Measurements from ENCODE around the gene PHF21A.
"Not testable (repeated sequence)": the region's sequence is repeated elsewhere in the genome, so short reads cannot be mapped to it uniquely, and the experiment has no call there.

PHF21A gene

GRCh38 chr11:46020084-46020599, 101.1 kb downstream of the PHF21A start:
- no peak for TF ChIP-seq ZFX (IDR thresholded peaks at IDR 0.05)
- TF ChIP-seq, protein P1, sequence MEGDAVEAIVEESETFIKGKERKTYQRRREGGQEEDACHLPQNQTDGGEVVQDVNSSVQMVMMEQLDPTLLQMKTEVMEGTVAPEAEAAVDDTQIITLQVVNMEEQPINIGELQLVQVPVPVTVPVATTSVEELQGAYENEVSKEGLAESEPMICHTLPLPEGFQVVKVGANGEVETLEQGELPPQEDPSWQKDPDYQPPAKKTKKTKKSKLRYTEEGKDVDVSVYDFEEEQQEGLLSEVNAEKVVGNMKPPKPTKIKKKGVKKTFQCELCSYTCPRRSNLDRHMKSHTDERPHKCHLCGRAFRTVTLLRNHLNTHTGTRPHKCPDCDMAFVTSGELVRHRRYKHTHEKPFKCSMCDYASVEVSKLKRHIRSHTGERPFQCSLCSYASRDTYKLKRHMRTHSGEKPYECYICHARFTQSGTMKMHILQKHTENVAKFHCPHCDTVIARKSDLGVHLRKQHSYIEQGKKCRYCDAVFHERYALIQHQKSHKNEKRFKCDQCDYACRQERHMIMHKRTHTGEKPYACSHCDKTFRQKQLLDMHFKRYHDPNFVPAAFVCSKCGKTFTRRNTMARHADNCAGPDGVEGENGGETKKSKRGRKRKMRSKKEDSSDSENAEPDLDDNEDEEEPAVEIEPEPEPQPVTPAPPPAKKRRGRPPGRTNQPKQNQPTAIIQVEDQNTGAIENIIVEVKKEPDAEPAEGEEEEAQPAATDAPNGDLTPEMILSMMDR (conservative IDR thresholded peaks at IDR 0.05), result no peak
- H3K27ac ChIP-seq, result no peak overlapping the region

DNA sequence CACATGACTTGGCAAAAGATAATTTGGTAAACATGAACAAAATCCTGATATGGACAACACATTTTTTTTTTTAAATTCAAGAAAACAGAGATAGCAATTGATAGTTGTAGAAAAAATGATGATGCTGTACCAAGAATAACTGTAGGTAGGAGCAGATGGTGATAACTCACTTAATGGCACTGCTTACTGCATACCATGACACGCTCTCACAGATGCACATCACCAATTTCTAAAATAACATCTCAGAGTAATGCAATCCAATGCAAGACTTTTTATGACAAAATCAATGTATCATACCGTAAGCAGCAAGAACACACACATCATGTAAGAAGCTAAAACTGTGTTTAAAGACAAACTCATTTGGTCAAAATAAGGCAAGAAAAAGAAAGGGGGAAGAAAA, 102.6 kb downstream of the PHF21A start:
- H3K27ac ChIP-seq, result no peak overlapping the region
- TF ChIP-seq, protein P1 (conservative IDR thresholded peaks at IDR 0.05), result no peak
- TF ChIP-seq ZFX (IDR thresholded peaks at IDR 0.05), result no peak

DNA sequence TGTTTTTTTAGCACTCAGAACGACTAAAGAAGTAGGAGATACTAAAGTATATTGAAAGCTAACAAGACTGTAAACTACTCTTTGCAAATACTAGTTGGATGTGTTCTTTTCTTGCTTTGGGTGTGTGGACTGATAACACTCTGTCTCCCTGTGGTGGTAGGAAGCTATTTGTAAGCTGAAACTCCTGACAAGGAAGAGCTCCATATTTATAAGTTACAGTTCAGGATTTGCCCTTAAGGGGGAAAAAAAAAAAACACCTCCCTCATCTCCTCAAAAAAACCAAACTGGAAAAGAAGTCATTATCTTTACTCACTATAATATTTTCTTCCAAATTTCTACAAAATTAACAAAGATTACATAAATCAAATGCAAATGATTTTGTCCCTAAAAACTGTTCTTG, 103.9 kb downstream of the PHF21A start:
- TF ChIP-seq, protein P1 (conservative IDR thresholded peaks at IDR 0.05), result no peak
- no peak for TF ChIP-seq ZFX (IDR thresholded peaks at IDR 0.05)
- no peak overlapping the region for H3K27ac ChIP-seq

DNA sequence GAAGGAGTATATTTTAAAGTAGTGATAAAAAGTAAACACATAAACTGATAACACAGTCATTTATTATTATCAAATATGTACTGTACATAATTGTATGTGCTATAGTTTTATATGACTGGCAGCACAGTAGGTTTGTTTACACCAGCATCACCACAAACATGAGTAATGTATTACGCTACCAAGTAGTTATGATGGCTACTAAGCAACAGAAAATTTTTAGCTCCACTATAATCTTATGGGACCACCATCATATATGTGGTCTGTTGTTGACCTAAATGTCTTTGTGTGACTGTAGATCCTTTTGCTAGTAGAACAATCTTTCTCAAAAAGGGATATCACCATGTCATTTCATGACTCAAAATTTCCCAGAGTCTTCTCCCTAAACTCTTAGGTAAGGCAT, 105.3 kb downstream of the PHF21A start:
- no peak overlapping the region for H3K27ac ChIP-seq
- TF ChIP-seq, protein P1 (conservative IDR thresholded peaks at IDR 0.05), result no peak
- no peak for TF ChIP-seq ZFX (IDR thresholded peaks at IDR 0.05)

GRCh38 chr11:46014168-46014567, 107.1 kb downstream of the PHF21A start:
- not testable (repeated sequence) for H3K27ac ChIP-seq

- TF ChIP-seq ZFX (IDR thresholded peaks at IDR 0.05), result no peak
- no peak overlapping the region for H3K27ac ChIP-seq
Measured at GRCh38 chr11:46012185-46012584, 109.1 kb downstream of the PHF21A start.

DNA sequence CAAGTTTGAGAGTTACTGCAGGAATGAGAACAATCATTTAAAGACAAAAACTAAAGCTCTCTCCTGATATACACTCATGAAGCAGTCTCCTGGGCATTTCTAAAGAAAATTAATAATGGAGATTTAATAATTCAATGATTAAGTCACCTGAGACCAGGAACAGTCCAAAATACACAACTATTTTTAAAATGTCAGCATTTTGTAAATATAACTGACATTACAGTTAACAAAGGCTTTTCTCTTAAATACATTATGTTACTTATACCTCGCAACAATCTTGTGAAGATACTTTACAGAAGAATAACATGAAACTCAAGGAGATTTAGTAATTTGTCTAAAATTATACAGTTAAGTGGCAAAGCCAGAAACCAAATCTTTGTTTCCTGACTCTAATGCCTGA, 111.2 kb downstream of the PHF21A start:
- no peak overlapping the region for H3K27ac ChIP-seq
- TF ChIP-seq ZFX (IDR thresholded peaks at IDR 0.05), result no peak
- TF ChIP-seq, protein P1 (conservative IDR thresholded peaks at IDR 0.05), result no peak

GRCh38 chr11:46009647-46010046, 111.6 kb downstream of the PHF21A start:
- H3K27ac ChIP-seq, result no peak overlapping the region
- no peak for TF ChIP-seq ZFX (IDR thresholded peaks at IDR 0.05)
- TF ChIP-seq, protein P1 (conservative IDR thresholded peaks at IDR 0.05), result no peak
